ENCODE results near the gene DZIP3.
"Not testable (repeated sequence)": the region's sequence is repeated elsewhere in the genome, so short reads cannot be mapped to it uniquely, and the experiment has no call there.

Gene DZIP3

DNA sequence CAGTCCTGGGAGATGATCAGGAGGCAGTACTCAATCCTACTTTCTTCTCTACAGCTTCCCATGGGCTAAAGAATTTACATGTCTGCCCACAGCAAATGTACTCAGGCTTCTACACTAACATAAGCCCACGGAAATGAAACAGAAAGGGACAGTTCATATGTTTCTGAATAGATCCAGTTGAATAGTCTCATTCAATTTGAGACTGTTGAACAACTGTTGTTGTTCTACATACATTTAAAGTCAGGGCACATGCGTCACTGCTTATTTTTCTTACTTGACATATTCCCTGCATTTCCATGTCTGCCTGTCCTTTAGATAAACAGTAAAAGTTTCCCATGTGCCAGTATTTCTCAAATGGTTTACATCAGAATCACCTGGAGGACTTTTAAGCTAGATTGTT, 102.8 kb downstream of the DZIP3 start:
- not testable (repeated sequence) for H3K9ac ChIP-seq (ENCODE audit: low read depth, low read length); H3K27ac ChIP-seq (ENCODE audit: low read depth, low read length); H3K27me3 ChIP-seq (ENCODE audit: insufficient read depth, low read length); H3K4me1 ChIP-seq (ENCODE audit: insufficient read depth, low read length); H3K4me3 ChIP-seq (ENCODE audit: low read length)
- 97% methylated on average over 2 of the region's 2 CpGs for WGBS
- Histone ChIP-seq H3K36me3 (ENCODE audit: insufficient read depth, low read length) (peaks cover 80% of the 10 kb centered on the region), H3K9me3 (ENCODE audit: insufficient read depth, low read depth, low read length) (peaks cover 12% of the 10 kb centered on the region; the same call in 1 of the 2 replicates)

DNA sequence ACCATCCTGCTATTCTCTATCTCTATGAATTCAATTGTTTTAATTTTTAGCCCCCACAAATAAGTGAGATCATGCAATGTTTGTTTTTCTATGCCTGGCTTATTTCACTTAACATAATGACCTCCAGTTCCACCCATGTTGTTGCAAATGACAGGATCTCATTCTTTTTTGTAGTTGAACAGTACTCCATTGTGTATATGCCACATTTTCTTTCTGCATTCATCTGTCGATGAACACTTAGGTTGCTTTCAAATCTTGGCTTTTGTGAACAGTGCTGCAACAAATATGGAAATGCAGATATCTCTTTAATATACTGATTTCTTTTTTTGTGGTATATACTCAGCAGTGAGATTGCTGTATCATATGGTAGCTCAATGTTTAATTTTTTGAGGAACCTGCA, 108.9 kb downstream of the DZIP3 start:
- Histone ChIP-seq H3K36me3 (ENCODE audit: insufficient read depth, low read length) (peaks cover 22% of the 10 kb centered on the region), H3K4me1 (ENCODE audit: insufficient read depth, low read length) (no peaks in the 10 kb centered on the region), H3K4me3 (ENCODE audit: low read length) (no peak overlapping the region), H3K9me3 (ENCODE audit: insufficient read depth, low read depth, low read length) (peaks cover 8% of the 10 kb centered on the region; the same call in 1 of the 2 replicates), H3K27ac (ENCODE audit: low read depth, low read length) (no peak overlapping the region), H3K9ac (ENCODE audit: low read depth, low read length) (no peak overlapping the region), H3K27me3 (ENCODE audit: insufficient read depth, low read length) (no peaks in the 10 kb centered on the region)
- WGBS, result 83% methylated on average over 1 of the region's 1 CpG

- Histone ChIP-seq H3K9me3 (ENCODE audit: insufficient read depth, low read depth, low read length) (peaks cover 13% of the 10 kb centered on the region), H3K4me3 (ENCODE audit: low read length) (no peak overlapping the region), H3K4me1 (ENCODE audit: insufficient read depth, low read length) (no peaks in the 10 kb centered on the region), H3K27ac (ENCODE audit: low read depth, low read length) (no peak overlapping the region), H3K9ac (ENCODE audit: low read depth, low read length) (no peak overlapping the region), H3K36me3 (ENCODE audit: insufficient read depth, low read length) (no peaks in the 10 kb centered on the region), H3K27me3 (ENCODE audit: insufficient read depth, low read length) (no peaks in the 10 kb centered on the region)
- 100% methylated on average over 1 of the region's 1 CpG for WGBS
Measured at GRCh38 chr3:108705045-108705444, 115.5 kb downstream of the DZIP3 start.

DNA sequence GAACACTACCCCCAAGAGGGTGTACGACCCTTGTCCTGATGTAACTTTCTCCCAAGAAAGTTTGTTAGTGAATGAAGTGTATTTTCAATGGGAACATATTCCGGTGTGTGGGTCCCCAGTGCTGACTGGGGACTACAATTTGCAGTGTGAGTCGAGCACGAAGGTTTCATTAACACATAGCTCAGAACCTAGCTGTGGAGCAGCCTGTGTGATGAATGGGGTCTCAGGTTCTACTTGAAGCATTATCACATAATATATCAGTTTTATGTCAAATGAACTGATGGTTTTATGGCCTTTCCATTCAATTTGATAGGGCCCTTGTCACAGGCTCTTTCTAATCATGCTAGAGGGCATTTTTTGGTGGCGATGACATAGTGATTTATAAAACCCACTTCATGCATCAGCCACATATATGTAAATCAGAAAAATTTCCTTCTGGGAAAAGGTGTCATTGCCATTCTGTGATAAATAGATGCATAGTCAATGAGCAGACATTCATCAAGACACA, 123.5 kb downstream of the DZIP3 start:
- Histone ChIP-seq H3K9ac (ENCODE audit: low read depth, low read length) (no peak overlapping the region), H3K36me3 (ENCODE audit: insufficient read depth, low read length) (no peaks in the 10 kb centered on the region), H3K27ac (ENCODE audit: low read depth, low read length) (no peak overlapping the region), H3K4me3 (ENCODE audit: low read length) (no peak overlapping the region), H3K27me3 (ENCODE audit: insufficient read depth, low read length) (no peaks in the 10 kb centered on the region), H3K4me1 (ENCODE audit: insufficient read depth, low read length) (no peaks in the 10 kb centered on the region), H3K9me3 (ENCODE audit: insufficient read depth, low read depth, low read length) (no peaks in the 10 kb centered on the region)
- 90% methylated on average over 5 of the region's 5 CpGs for WGBS

DNA sequence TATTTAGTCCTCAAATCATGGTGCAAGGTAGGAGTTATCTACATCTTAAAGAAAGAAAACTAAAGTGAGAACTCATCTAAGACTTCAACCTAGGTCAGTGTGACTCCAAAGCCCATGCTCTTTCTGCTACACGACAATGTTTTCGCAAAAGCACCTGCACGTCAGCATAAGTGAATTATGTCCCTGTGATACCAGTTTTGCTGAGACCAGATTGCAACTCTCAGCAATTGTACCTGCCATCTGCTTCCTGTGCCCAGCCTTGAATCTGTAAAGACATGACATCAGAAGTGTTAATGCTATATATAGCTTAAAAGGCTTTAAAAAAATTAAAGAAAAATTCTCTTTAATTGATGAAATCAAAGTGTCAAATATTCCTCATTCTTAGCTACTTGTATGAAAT, 124.3 kb downstream of the DZIP3 start:
- no peaks in the 10 kb centered on the region for H3K36me3 ChIP-seq (ENCODE audit: insufficient read depth, low read length)
- no peaks in the 10 kb centered on the region for H3K27me3 ChIP-seq (ENCODE audit: insufficient read depth, low read length)
- no peak overlapping the region for H3K4me3 ChIP-seq (ENCODE audit: low read length)
- H3K9ac ChIP-seq (ENCODE audit: low read depth, low read length), result no peak overlapping the region
- no peaks in the 10 kb centered on the region for H3K9me3 ChIP-seq (ENCODE audit: insufficient read depth, low read depth, low read length)
- no peak overlapping the region for H3K27ac ChIP-seq (ENCODE audit: low read depth, low read length)
- no peaks in the 10 kb centered on the region for H3K4me1 ChIP-seq (ENCODE audit: insufficient read depth, low read length)
- 97% methylated on average over 3 of the region's 3 CpGs for WGBS

DNA sequence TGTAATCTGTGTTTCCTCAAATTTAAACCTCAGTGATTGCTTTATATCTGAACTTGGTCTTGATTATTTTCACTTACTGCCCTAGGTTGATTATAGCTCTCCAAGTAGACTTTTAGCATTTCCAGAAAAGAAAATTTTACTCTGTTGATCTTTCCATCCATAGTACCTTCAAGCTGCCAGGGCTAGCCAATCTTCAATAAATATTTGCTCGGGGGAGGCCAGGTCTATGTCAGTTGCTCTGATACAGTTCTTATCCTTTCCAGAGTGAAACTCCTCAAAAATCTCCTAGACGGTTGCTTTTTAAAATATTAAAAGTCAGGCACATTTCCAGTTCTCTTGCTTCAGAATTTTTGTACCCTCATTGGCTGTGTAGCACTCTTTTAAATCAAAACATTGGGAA, 128.9 kb downstream of the DZIP3 start:
- 98% methylated on average over 2 of the region's 2 CpGs for WGBS
- no peaks in the 10 kb centered on the region for H3K27me3 ChIP-seq (ENCODE audit: insufficient read depth, low read length)
- no peaks in the 10 kb centered on the region for H3K36me3 ChIP-seq (ENCODE audit: insufficient read depth, low read length)
- no peak overlapping the region for H3K27ac ChIP-seq (ENCODE audit: low read depth, low read length)
- H3K9me3 ChIP-seq (ENCODE audit: insufficient read depth, low read depth, low read length), result no peaks in the 10 kb centered on the region
- H3K9ac ChIP-seq (ENCODE audit: low read depth, low read length), result no peak overlapping the region
- H3K4me1 ChIP-seq (ENCODE audit: insufficient read depth, low read length), result no peaks in the 10 kb centered on the region
- no peak overlapping the region for H3K4me3 ChIP-seq (ENCODE audit: low read length)

GRCh38 chr3:108719178-108719806, 129.8 kb downstream of the DZIP3 start:
- H3K4me3 ChIP-seq (ENCODE audit: low read length), result no peak overlapping the region
- H3K4me1 ChIP-seq (ENCODE audit: insufficient read depth, low read length), result no peaks in the 10 kb centered on the region
- H3K36me3 ChIP-seq (ENCODE audit: insufficient read depth, low read length), result no peaks in the 10 kb centered on the region
- WGBS, result 100% methylated on average over 2 of the region's 2 CpGs
- H3K27ac ChIP-seq (ENCODE audit: low read depth, low read length), result no peak overlapping the region
- H3K27me3 ChIP-seq (ENCODE audit: insufficient read depth, low read length), result no peaks in the 10 kb centered on the region
- H3K9ac ChIP-seq (ENCODE audit: low read depth, low read length), result no peak overlapping the region
- no peaks in the 10 kb centered on the region for H3K9me3 ChIP-seq (ENCODE audit: insufficient read depth, low read depth, low read length)

DNA sequence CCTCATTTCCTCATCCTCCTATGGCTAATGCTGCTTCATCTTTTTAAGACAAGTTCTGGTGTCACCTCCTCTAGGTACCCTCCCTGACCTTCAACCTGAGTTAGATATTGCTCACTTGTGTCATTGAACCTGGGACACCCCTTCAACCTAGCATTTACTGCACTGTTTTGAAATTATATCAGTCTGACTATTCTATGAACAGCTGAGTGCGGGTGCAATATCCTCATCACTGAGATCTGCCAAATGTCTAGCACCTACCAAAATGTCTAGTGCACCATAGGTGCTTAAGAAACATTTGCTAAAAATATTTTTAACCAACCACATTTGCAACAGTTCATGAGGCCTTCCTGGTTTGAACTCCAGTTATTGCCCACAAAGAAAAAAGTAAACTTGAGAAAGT, 133.2 kb downstream of the DZIP3 start:
- no peaks in the 10 kb centered on the region for H3K9me3 ChIP-seq (ENCODE audit: insufficient read depth, low read depth, low read length)
- WGBS, result 94% methylated on average over 1 of the region's 1 CpG

DNA sequence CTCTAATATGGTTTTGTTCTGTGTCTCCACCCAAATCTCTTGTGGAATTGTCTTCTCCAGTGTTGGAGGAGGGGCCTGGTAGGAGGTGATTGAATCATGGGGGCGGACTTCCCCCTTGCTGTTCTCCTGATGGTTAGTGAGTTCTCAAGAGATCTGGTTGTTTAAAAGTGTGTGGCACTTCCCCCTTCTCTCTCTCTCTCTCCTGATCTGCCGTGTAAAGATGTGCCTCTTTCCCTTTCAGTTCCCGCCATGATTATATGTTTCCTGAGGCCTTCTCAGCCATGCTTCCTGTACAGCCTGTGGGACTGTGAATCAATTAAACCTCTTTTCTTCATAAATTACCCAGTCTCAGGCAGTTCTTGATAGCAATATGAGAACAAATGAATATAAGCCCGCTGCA, 134.6 kb downstream of the DZIP3 start:
- Histone ChIP-seq H3K27me3 (ENCODE audit: insufficient read depth, low read length) (no peaks in the 10 kb centered on the region), H3K4me1 (ENCODE audit: insufficient read depth, low read length) (no peaks in the 10 kb centered on the region), H3K9me3 (ENCODE audit: insufficient read depth, low read depth, low read length) (no peaks in the 10 kb centered on the region), H3K36me3 (ENCODE audit: insufficient read depth, low read length) (no peaks in the 10 kb centered on the region), H3K9ac (ENCODE audit: low read depth, low read length) (no peak overlapping the region), H3K4me3 (ENCODE audit: low read length) (no peak overlapping the region), H3K27ac (ENCODE audit: low read depth, low read length) (no peak overlapping the region)
- WGBS, result 90% methylated on average over 4 of the region's 4 CpGs

More for the DNA sequence above, 133.2 kb downstream of the DZIP3 start:
- Histone ChIP-seq H3K27me3 (ENCODE audit: insufficient read depth, low read length) (no peaks in the 10 kb centered on the region), H3K4me1 (ENCODE audit: insufficient read depth, low read length) (no peaks in the 10 kb centered on the region), H3K4me3 (ENCODE audit: low read length) (no peak overlapping the region), H3K27ac (ENCODE audit: low read depth, low read length) (no peak overlapping the region), H3K36me3 (ENCODE audit: insufficient read depth, low read length) (no peaks in the 10 kb centered on the region), H3K9ac (ENCODE audit: low read depth, low read length) (no peak overlapping the region)

DNA sequence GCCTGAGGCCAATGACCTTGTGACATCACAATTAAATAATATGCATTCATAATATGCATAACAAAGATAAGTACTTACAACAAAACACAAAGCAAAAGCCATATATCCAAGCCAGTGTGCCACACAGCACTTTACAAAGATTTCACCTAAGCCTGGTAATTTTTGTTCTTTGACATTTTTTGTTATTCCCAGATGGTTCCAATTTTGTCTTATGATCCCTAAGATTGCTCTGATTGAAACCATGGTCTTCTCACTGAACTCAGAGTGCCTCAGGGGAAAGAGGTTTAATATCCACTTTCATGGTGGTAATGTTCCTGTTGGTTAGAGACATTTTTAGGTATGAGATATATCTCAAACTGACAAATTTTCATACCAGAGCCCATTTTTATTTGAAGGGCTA, 138.6 kb downstream of the DZIP3 start:
- Histone ChIP-seq H3K9ac (ENCODE audit: low read depth, low read length) (no peak overlapping the region), H3K4me1 (ENCODE audit: insufficient read depth, low read length) (no peaks in the 10 kb centered on the region), H3K36me3 (ENCODE audit: insufficient read depth, low read length) (no peaks in the 10 kb centered on the region), H3K27me3 (ENCODE audit: insufficient read depth, low read length) (no peaks in the 10 kb centered on the region), H3K4me3 (ENCODE audit: low read length) (no peak overlapping the region), H3K9me3 (ENCODE audit: insufficient read depth, low read depth, low read length) (no peaks in the 10 kb centered on the region), H3K27ac (ENCODE audit: low read depth, low read length) (no peak overlapping the region)

GRCh38 chr3:108728934-108729333, 139.4 kb downstream of the DZIP3 start:
- no peak overlapping the region for H3K9ac ChIP-seq (ENCODE audit: low read depth, low read length)
- no peaks in the 10 kb centered on the region for H3K36me3 ChIP-seq (ENCODE audit: insufficient read depth, low read length)
- H3K27me3 ChIP-seq (ENCODE audit: insufficient read depth, low read length), result no peaks in the 10 kb centered on the region
- 83% methylated on average over 1 of the region's 1 CpG for WGBS
- H3K4me1 ChIP-seq (ENCODE audit: insufficient read depth, low read length), result no peaks in the 10 kb centered on the region
- H3K4me3 ChIP-seq (ENCODE audit: low read length), result no peak overlapping the region
- H3K9me3 ChIP-seq (ENCODE audit: insufficient read depth, low read depth, low read length), result no peaks in the 10 kb centered on the region
- H3K27ac ChIP-seq (ENCODE audit: low read depth, low read length), result no peak overlapping the region

GRCh38 chr3:108736821-108737220, 147.3 kb downstream of the DZIP3 start:
- Histone ChIP-seq H3K27me3 (ENCODE audit: insufficient read depth, low read length) (no peaks in the 10 kb centered on the region), H3K27ac (ENCODE audit: low read depth, low read length) (no peak overlapping the region), H3K36me3 (ENCODE audit: insufficient read depth, low read length) (no peaks in the 10 kb centered on the region), H3K4me3 (ENCODE audit: low read length) (no peak overlapping the region), H3K9ac (ENCODE audit: low read depth, low read length) (no peak overlapping the region), H3K4me1 (ENCODE audit: insufficient read depth, low read length) (no peaks in the 10 kb centered on the region), H3K9me3 (ENCODE audit: insufficient read depth, low read depth, low read length) (no peaks in the 10 kb centered on the region)
- WGBS, result 93% methylated on average over 6 of the region's 6 CpGs
